GM18520 (cell line): ENCODE measurements around the gene PSMB10.
"Not testable (repeated sequence)": the region's sequence is repeated elsewhere in the genome, so short reads cannot be mapped to it uniquely, and the experiment has no call there.

ENCODE experiments used
- ATAC-seq: cut with Tn5 transposase; IDR thresholded peaks from one replicate; pipeline ENCODE4 v1.9.1; 2021; ENCODE audit not compliant: unreplicated experiment

PSMB10 gene

GRCh38 chr16:67927131-67927941 is 9.3 kb downstream of the PSMB10 start:
- ATAC-seq = no peak

- no peak for ATAC-seq
Observed at GRCh38 chr16:67926181-67926750, 10.4 kb downstream of the PSMB10 start.

- ATAC-seq = no peak
Observed at GRCh38 chr16:67924140-67924906, 12.3 kb downstream of the PSMB10 start.

- no peak for ATAC-seq
Observed at GRCh38 chr16:67923414-67924116, 13.1 kb downstream of the PSMB10 start.

- ATAC-seq = no peak
Observed at GRCh38 chr16:67922740-67923139, 13.9 kb downstream of the PSMB10 start.

- ATAC-seq = no peak
Observed at GRCh38 chr16:67922221-67922620, 14.4 kb downstream of the PSMB10 start.

GRCh38 chr16:67919622-67920221 is 16.9 kb downstream of the PSMB10 start:
- no peak for ATAC-seq

- no peak for ATAC-seq
Observed at GRCh38 chr16:67917852-67918236, 18.8 kb downstream of the PSMB10 start.

GRCh38 chr16:67917140-67917851 is 19.4 kb downstream of the PSMB10 start:
- no peak for ATAC-seq

GRCh38 chr16:67915831-67916723 is 20.6 kb downstream of the PSMB10 start:
- no peak for ATAC-seq

GRCh38 chr16:67915496-67915769 is 21.2 kb downstream of the PSMB10 start:
- not testable (repeated sequence) for ATAC-seq

- ATAC-seq = no peak
Observed at GRCh38 chr16:67914758-67915495, 21.7 kb downstream of the PSMB10 start.

- no peak for ATAC-seq
Observed at GRCh38 chr16:67910158-67910557, 26.5 kb downstream of the PSMB10 start.

- no peak for ATAC-seq
Observed at GRCh38 chr16:67909056-67909742, 27.5 kb downstream of the PSMB10 start.

GRCh38 chr16:67907397-67908180 is 29.1 kb downstream of the PSMB10 start:
- ATAC-seq = no peak

GRCh38 chr16:67902831-67903230 is 33.8 kb downstream of the PSMB10 start:
- no peak for ATAC-seq

- ATAC-seq = no peak
Observed at GRCh38 chr16:67901734-67902133, 34.9 kb downstream of the PSMB10 start.
